GM18909 (cell line): Measurements from ENCODE around the gene LAYN.

Experiments
- ATAC-seq: cut with Tn5 transposase; IDR thresholded peaks from one replicate; pipeline ENCODE4 v1.9.1; 2021; ENCODE audit warnings: mild to moderate bottlenecking; ENCODE audit not compliant: unreplicated experiment, poor library complexity

Gene LAYN

GRCh38 chr11:111530091-111530490 lies 10.4 kb upstream of the LAYN start:
- no peak for ATAC-seq

GRCh38 chr11:111531136-111531535 lies 9.4 kb upstream of the LAYN start:
- ATAC-seq = no peak

DNA sequence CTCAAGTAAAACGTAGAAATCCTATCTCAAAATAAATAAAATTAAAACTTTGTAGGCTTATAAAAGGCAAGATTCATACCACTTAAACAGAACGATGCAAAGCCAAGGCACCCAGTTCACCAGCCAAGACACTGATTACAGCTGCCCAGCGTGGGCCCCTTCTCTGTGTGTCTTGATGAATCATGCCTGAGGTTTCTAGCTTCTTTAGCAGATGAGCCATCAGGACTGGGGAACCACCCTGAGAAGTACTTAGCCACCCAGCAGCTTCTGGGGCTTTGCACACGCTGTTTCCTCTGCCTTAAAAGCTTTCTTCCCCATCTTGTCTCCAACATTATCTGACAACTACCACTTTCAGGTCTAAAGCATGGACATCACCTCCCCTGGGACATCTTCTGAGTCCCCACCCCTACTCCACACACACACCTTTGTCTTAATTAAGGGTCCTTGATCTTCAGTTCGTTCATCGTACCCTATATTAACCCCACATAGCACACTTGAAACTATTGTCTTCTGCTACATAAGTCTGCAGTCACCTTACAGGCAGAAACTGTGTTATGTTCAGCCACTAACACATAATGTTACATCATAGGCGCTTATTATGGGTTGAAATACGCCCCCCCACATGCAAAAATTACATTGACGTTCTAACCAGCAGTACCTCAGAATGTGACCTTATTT lies 8.7 kb upstream of the LAYN start:
- ATAC-seq = peak; percentile 53

DNA sequence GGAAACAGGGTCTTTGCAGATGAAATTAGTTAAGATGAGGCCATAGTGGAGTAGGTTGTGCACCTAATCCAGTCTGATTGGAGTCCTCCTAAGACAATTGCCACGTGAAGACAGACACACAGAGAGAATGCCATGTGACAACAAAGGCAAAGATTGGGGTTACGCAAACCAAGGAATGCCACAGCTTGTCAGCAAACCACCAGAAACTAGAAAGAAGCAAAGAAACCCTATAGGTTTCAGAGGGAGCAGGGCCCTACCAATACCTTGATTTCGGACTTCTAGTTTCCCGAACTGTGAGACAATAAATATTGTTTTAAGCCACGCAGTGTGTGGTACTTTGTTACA lies 8.2 kb upstream of the LAYN start:
- ATAC-seq = no peak

DNA sequence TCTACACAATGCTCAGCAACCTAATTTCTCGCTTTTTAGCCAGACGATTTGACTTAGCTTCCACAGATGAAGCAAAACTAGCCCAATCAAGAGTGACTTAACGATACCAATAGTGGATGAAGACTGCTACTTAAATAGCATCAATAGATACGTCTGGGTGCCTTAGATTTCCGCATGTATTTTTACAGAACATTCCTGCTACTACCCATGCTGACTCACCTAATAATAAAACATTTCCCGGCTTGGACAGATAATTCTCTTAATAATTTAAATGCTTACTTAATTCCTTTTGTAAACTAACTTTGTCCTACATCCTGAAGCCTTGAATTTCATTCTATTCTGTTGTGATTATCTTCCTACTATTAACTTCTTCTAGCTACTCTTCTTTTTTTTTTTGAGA lies 5.2 kb upstream of the LAYN start:
- ATAC-seq = no peak

DNA sequence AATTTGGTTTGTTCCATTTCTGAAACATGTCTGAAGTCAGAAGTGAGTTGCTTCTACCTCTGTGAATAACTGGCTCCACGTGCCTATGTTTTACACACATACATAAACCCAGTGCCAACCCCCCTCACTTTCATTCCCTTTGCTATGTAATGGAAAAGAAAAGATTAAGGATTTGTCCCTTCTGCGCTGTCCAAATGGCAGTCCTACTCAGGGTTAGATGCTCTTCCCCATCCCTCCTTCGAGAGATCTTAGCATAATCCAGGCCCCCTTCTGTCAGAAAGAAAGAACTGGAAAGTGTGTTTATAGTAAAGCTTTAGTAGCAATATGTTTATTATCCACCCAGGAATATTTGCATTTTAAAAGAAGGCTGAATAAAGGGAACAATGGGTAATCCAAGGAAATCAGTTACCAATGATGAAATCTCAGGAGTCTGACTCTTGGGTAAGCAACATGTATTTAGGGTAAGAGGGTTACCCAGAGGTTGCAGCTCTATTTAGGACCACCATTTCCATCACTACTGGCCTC lies 3.1 kb upstream of the LAYN start:
- ATAC-seq = no peak

DNA sequence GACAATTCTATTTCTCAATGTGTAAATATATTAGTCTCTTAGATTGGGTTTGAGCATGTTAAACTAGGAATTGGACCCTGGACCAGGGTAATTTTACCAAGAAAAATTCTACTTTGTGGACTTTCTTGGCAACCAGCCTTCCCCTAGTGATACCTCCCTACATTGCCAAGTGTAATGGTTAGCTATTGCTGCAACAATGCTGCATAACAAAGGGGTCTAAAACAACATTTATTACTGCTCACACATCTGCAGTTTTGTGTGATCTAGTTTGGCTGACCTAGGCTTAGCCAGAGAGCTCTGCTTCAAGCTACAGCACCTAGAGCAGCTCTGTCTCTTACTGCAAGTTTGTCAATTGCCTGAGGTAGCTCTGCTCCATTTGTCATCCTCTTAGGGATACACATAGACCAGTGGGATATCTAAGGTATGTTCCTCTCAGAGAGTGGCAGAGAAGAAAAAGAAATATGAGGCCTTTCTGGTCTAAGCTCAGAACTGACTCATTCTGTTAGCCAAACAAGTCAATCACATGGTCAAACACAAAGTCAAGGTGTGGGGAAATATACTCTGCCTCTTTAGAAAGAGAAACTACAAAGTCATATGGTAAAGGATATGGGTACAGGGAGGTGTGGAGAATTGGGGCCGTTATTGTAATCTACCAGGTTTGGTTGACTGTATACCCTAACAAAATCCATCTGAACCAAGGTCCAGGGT lies 2.0 kb upstream of the LAYN start:
- no peak for ATAC-seq

DNA sequence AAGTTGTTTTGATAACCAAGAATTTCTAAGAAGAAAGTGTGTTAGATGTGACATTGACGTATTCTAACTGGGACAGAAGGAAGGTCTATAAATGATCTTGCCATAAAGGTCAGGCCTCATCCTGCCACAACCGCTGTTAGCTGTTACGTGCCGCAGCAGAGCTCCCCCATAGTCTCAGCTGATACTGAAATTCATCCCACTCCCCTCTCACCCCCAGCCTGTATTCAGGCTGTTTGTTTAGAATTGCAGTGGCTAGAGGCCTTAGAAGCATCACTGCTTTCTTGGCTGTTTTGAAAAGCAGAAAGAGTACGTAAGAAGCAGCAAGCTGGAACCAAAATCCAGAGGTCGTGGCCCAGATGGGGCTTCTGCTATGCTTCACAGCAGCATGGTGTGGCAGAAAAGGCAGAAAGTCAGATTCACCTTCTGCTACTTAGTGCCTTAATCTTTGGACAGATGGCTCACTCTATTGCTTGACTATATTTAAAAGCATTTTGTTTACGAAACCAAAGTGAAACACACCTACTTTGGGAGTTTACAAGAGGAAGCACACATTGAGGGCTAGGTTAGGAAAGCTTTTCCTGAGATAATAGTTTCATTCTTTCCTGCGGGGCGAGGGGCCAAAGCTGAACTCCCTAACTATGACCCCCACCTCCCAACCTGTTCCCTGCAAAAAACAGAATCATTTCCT lies 950 bp upstream of the LAYN start:
- no peak for ATAC-seq

- ATAC-seq = no peak
These were observed 375 bp downstream of the LAYN start for GRCh38 chr11:111540937-111541253.

DNA sequence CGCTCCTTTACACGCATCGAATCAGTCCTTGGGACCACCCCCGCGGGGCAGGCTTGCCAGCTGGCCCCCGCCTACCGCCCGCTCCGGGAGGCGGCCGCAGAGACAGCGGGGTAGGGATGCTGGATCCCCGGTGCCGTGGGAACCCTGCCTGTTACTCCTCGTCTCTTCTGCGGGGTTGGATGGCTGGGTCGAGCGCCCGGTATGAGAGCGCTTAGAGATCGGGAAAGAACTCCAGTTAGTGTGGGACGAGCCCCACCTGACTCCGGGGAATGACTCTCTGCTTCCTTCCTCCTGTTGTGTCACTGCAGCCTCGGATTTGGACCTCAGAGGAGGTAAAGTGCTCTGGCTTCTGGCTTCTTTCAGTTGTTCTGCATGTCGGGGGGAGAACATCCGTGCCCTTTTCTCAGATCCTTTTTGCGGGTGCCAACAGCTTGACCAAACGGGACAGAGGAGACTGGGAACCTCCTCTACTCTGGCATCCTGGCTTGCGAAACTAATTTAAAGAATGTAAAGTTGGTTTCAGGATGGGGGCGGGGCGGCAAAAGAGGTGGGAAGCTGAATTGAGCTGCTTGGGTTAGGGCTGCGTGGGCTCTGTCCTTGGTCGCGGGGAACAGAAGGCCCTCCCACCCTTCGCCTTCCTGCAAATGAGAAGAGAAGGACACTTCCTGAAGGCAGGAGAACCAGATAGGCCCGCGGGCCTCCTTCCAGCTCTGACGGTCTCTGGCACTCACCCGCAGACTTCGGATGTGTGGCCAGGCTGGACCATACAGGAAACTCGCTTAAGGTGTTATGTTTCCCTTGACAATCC lies 938 bp downstream of the LAYN start:
- ATAC-seq = no peak

DNA sequence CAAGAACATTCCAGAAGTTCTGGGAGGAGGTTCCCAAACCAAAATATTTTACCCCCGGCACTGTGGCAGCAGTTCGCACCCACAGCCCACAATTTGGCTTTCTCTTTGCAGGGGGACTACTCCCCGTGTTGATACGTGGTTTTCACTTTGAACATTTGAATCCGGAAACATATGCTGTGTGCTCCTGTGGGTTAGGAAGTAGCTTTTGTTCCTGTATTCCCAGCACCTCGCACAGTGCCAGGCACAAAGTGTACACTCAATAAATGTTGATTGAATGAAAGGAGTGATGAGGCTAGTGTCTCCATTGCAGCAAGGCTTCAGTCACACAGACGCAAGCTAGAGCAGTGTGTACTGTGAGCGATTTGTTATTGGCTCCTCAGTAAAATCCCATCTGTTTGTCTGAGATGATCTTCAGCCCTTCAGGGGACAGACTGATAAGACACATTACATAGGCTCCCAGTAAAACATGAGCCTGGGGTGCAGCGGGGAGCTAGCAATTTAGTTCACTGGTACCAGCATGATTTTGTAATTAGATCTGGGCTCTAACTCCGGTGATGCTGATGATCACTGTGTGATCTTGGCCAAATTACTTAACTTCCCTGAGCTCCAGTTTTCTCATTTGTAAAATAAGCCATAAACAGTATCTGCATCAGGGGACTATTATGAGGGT lies 2.2 kb downstream of the LAYN start:
- ATAC-seq = no peak

- no peak for ATAC-seq
These were observed 8.0 kb downstream of the LAYN start for GRCh38 chr11:111548525-111548924.

DNA sequence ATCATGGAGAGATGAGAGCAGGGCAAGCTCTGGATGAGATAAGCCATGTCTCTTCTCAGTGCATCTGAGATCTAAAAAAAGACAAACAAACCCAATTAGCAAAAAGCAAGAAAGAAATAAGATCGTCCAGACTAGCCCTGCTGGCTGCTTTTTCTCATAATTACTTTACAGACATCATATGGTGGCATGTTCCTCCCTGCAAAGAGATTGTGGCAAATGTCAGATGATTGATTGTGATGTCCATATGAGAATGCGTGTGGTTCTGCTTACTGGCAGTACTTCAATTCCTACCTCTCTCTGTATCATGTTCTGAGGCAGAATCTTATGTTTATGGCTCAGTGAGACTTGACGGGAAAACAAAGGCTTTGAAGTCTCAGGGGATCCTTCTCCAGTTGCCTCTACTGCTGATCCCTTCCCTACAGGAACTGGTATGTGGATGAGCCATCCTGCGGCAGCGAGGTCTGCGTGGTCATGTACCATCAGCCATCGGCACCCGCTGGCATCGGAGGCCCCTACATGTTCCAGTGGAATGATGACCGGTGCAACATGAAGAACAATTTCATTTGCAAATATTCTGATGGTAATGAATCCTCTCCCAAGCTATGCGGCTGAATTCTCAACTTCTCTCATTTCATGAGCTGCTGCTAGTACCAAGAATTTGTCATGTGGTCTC lies 8.8 kb downstream of the LAYN start:
- ATAC-seq = no peak

- no peak for ATAC-seq
These were observed 9.3 kb downstream of the LAYN start for GRCh38 chr11:111549869-111550203.

DNA sequence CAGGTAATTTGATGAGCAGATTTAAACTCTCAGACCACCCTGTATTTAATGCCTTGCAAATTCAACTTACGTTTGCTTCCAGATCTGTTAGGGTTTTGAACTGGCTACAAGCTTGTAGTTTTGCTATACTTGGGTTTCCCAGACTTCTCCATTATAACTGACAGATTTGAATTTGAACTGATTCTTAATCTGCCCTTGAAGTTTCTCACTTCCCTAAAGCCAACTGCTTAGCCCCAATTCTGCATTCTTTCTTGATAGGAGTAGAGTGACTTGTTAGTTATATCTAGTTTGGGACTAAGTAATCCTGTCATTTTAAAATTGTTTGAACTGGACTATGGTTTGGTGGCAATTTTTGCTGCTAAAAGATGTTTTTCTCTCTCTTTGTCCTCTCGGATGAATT lies 9.7 kb downstream of the LAYN start:
- no peak for ATAC-seq

DNA sequence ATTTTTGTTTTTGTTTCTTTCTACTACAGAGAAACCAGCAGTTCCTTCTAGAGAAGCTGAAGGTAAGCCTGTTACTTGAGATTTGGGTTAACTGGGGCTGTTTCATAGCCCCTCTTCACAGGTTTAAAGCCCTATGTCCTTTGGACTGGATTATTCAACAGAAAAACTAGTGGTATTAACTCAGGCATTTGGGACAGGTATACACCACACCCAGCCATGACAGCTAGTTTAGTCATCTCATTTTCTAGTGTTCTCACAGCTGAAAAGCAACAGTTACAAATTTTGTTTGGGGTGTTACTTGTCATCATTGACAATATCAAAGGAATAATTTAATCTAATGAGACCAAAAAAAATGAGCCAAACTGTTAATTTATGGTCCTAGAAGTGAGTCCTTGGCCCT lies 14.0 kb downstream of the LAYN start:
- no peak for ATAC-seq

DNA sequence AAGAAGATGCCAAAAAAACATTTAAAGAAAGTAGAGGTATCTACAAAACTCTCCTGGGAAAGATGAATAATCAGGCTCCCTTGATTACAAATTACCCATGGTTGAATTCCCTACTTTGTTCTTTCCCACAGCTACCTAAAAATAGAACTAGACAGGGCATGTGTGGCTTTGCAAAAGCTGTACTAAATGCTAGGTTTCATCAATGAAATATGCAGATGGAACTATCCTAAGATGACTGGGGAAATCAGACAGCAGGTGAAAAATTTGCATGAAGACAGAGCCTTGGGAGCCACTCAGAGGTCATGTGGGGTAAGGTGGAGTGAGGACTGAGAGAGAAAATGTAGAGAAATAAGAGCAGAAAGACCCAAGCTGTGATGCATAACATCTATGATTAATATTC lies 14.7 kb downstream of the LAYN start:
- ATAC-seq = no peak

DNA sequence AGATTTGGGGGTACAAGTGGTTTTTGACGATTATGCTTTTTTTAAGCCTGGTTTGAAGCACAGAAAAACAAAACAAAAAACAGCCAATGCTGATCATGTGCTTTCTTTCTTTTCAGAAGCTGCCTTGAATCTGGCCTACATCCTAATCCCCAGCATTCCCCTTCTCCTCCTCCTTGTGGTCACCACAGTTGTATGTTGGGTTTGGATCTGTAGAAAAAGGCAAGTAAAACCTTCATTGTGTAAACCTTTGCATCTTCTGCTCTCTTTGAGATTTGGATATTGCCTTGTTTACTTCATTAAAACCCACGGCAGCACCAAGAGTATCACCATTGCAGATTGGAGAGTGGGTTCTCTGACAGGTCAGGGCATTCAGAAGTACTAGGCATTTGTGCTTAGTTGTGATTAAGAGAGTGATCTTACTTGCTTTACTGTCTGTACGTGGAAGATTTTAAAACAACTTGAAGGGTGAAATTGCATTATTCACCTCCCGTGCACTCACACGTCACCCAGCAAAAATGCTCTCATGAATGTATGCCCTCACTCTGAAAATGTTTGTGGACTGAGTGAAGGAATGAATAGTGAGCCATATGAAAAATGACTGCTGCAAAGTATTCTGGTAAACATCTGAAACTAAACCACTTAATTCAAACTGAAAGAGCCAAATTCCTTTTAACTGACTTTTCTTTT lies 17.0 kb downstream of the LAYN start:
- no peak for ATAC-seq

- ATAC-seq = no peak
These were observed 19.4 kb downstream of the LAYN start for GRCh38 chr11:111559800-111560464.
